GM18511 (cell line): Measurements from ENCODE around the gene PNMA1.

Experiments
- ATAC-seq: cut with Tn5 transposase; IDR thresholded peaks from one replicate; pipeline ENCODE4 v1.9.1; 2021; ENCODE audit warnings: mild to moderate bottlenecking, moderate library complexity; ENCODE audit not compliant: unreplicated experiment

The PNMA1 gene

DNA sequence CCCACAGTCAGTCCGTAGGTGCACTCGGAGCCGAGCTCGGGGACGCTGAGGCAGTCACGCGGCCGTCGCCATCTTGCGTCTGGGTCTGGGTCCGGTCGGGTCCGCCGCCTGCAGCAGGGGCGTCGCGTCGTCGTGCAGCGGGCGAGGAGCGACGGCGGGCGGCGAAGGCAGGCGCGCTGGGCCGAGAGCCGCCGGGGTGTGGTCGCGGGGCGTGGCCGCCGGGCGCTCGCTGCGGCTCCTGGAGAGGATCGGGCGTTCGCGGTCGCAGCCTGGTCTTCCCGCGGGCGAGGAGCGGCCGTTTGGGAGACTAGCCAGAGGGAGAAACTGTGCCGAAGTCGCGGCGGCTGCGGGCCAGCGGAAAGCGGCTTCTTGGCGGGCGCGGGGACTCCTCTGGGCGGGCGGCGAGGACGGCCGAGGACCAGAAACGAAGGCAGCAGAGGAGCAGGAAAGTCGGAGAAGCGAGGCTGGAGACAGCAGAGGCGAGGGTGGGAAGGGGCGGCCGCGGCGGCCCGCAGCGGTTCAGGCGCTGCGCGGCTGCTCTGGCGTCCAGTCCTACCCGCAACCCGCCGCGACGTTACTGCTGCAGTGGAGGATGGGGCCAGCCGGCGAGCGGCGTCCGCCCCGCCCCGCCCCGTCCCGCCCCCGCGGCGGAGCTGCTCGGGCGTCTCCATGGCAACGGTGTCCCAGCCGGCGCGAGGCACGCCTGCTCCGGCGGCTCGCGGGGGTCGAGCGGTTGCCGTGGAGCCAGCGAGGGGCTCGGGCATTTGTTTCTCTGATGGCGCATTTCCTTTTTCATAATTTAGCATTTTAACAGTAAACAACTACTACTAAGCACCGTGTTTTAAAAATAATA is at the start of gene PNMA1:
Gene PNMA1, minus strand, starts transcription at position 582 of the 853 bp plus-strand sequence. CDS start 745 bp downstream, outside the sequence.
- ATAC-seq, result peak; percentile 84

DNA sequence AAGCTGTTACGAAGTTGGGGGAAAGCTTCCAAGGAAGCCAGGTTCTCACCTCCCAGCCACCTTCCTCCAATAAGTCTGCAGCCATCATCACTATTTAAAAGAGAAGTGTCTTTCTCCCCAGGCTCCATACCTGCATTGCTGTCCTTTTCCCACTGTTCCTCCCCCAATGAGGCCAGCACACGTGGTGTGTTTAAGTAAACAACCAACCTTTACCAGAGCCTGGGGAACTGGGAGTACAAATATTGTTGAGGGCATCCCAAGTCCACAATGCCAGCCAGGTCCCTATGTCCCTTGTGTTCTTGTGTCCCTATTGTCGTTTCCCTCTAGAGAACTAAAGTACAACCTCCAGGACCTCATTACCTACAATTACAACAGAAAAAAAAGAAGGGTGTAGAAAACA is 49.2 kb upstream of the PNMA1 start:
- ATAC-seq, result no peak

- peak; percentile 35 for ATAC-seq
Observed at GRCh38 chr14:73762375-73762822, 48.2 kb upstream of the PNMA1 start.

- ATAC-seq, result no peak
Observed at GRCh38 chr14:73761618-73762355, 47.6 kb upstream of the PNMA1 start.

- ATAC-seq, result peak; percentile 5
Observed at GRCh38 chr14:73760598-73761586, 46.7 kb upstream of the PNMA1 start.

DNA sequence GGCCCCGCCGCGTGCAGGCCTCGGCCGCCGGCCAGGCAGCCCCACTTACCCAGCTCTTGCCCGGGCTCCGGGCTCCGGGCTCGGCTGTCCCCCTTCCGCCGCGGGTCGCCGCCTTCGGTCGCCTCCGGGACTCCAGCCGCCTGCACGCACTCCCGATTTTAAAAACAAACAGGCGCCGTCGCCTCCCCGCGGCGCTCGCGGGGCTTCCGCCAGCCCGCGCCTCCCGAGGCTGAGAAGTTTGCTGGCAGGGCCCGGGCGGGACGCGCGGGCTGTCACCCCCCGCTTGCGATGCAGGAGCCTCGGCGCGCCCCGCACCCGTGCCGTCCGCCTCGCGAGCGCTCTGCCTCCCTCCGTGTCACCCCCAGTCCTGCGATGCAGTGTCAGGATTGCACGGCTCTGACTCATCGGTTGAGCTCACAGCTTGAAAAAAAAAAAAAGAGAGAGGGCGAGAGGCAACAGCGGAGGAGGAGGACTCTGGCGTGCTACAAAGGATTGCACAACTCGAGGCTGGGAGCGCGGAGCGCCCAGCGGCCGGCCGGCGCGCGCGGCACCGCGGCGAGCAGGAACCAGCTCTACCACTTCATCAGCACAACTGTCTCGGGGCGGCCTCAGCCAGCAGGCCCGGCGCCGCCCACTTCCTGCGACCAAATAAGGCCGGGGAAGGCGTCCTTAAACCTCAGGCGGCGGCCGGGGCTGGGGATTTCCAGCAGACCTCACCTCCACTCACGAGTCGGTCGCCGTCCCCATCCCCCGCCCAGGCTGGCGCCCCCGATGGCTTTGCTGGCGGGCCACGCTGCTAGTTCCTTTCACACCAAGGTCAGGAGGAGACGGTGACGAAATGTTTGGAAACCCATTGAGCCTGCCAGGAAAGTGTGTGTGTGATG is 45.8 kb upstream of the PNMA1 start:
- ATAC-seq, result peak; percentile 56

DNA sequence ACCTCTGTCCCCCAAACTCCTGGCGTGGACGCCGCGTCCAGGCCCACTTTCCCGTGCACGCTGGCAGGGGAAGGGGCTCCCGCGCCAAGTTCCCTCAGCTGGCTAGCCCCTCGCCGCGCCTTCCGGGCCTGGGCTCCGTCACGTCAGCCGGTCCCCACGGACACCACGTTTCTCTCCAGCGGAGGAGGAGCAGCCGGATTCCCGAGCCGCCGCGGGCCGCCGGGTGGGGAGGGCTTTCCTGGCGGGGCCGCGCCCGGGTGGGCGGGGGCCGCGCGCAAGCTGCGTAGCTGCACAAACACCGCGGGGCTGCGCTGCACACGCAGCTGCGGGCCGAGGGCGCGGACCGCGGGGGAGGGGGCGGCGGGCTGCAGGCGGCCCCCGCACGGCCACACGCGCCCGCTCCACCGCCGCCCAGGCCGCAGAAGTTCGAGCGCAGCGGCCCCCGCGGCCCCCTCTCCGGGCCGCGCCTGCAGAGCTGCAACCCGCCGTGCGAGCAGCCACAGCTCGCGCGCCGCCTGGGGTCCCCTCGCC is 45.1 kb upstream of the PNMA1 start:
- ATAC-seq, result no peak

DNA sequence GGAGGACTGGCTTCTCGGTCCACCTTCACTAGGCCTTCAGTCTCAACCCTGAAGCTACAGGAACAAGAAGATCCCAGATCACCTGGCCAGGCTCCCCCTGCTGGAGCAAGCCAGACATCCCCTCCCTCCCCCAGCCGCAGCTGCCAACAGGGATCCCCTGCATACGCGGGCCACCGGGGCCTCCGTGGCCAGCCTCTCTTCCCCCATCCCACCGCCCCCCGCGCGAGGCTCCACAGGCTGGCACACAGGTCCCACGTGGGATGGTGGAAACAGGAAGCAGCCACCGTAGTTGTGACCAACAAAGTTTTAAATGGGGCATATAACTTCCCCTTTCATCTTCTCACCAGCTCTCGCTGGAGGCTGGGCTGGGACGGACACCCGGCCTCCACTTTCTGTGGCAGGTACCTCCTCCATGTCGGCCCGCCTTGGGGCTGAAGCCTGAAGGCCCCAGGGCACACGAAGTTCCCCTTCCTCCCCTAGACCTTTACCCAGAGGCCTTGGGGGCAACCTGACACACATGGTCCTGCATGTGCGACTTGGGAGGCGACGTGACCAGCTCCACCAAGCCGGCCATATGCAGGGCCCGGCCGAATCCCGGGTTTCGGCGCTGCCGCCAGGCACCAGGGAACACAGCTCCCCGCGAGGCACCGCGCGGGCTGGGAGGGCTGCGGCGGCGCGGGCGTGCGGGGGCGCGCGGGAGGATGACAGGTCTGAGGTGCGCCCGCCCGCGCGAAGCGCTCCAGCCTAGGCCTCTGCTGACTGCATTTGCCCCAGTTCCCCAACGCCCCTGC is 44.4 kb upstream of the PNMA1 start:
- ATAC-seq, result no peak

DNA sequence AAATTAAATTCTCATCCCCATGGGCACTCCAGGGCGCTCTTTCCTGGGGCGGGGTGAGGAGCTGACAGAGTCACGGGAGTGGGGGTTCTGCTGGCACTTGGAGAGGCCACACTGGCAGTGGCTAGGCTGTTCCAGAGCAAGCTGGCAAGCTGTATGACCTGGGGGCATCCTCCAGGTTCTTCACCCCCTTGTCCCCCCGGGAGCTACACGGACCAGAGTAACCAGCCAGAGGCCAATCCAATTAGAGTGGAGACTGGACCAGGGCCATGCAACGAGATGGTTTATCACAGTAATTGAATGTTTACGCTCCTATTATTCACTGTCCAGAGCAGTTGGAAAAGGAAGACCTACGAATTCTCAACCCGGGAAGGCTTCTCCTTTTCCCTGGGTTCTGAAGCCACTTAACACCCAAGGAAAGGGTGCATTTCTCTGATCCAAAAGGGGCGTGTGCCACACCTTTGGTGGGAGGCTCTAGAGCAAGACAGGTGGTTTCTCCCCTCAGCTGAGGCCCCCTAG is 43.8 kb upstream of the PNMA1 start:
- no peak for ATAC-seq

- ATAC-seq, result no peak
Observed at GRCh38 chr14:73757381-73757780, 43.2 kb upstream of the PNMA1 start.

DNA sequence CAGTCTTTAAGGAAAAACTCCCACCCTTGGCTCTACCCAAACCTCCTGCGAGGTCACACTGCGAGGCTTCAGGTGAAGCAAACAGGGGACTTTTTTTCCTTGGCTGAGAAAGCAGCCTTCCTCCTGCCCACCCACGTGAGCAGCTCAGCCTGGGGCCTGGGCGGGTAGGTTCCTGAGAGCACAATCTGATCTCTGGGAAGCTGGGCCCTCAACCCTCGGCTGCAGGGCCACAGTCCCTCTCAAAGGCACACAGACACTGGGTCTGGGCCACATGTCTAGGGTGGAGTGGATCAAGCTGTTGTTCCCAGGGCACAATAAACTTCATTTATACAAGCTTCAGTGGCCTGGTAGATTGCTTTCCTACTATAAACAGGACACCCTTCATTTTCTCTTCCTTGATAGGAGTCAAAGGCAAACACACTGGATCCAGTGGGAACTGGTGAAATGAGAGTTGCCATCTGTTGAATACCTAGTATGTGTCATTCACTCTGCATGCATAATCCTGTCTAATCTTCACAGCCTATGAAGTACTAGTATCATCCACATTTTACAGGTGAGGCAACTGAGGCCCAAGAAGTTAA is 41.3 kb upstream of the PNMA1 start:
- ATAC-seq, result no peak

GRCh38 chr14:73754911-73755360 is 40.8 kb upstream of the PNMA1 start:
- no peak for ATAC-seq

GRCh38 chr14:73753887-73754795 is 40.0 kb upstream of the PNMA1 start:
- peak; percentile 50 for ATAC-seq

- no peak for ATAC-seq
Observed at GRCh38 chr14:73753124-73753886, 39.1 kb upstream of the PNMA1 start.

DNA sequence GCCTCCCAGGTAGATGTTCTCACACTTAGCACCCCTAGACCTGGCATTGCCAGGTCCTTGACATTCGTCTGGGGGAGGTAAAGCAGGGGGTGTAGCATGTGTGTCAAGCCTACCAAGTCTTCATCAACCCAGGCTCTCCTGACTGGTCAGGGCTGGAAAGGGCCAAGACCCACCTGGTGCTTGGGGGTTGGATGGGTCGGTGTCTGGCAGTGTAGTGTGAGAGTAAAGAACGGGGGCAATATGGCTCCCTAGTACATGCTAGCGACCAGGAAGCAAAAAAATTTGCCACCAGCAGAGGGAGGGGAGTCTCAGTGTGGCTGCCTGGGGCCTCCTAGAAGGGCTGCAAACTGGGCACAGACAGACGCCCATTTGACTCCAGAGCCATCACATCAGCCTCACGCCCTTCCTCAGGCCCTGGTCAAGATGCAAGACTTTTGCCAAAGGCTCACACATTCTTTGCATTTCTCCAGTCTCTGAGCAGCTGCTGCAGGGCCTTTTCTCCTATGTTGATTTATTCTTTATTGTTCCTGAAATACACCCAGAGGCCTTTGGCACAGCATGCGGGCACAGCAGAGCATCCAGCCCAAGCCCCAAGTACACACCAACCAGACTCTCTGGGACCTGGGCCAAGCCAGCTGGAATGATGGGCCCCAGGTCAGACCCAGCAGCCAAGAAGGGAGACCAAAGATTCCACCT is 38.3 kb upstream of the PNMA1 start:
- no peak for ATAC-seq
